Nephron progenitor cell (in vitro differentiated cells): ENCODE measurements around the gene NEK2.
A peak's percentile ranks its signal among the peaks of the same experiment; 100 is the strongest.

ENCODE experiments used
- DNase-seq: peaks from one replicate; pipeline ENCODE4 v3.0.0; 2021
- H3K27ac Mint-ChIP-seq: 2 replicates; pipeline ENCODE4 v1.8.0; 2021; ENCODE audit warnings: mild to moderate bottlenecking, moderate library complexity, mixed read lengths
- H3K27me3 Mint-ChIP-seq: 2 replicates; pipeline ENCODE4 v1.8.0; 2021; ENCODE audit warnings: mild to moderate bottlenecking, low read depth, mixed read lengths; ENCODE audit not compliant: poor library complexity
- H3K36me3 Mint-ChIP-seq: 2 replicates; pipeline ENCODE4 v1.8.0; 2021; ENCODE audit warnings: low read depth, mixed read lengths
- H3K4me1 Mint-ChIP-seq: 2 replicates; pipeline ENCODE4 v1.8.0; 2021; ENCODE audit warnings: mixed read lengths
- H3K4me3 Mint-ChIP-seq: 2 replicates; pipeline ENCODE4 v1.8.0; 2021; ENCODE audit warnings: mild to moderate bottlenecking, moderate library complexity, mixed read lengths
- H3K9me3 Mint-ChIP-seq: 2 replicates; pipeline ENCODE4 v1.8.0; 2021; ENCODE audit warnings: mild to moderate bottlenecking, moderate library complexity, mixed read lengths
- CTCF ChIP-seq: fragments of 200-600 bp; sonication (generic); IDR thresholded peaks from 2 replicates; pipeline ENCODE4 v1.5.0; 2021; ENCODE audit warnings: antibody characterized with exemption

Gene NEK2

DNA sequence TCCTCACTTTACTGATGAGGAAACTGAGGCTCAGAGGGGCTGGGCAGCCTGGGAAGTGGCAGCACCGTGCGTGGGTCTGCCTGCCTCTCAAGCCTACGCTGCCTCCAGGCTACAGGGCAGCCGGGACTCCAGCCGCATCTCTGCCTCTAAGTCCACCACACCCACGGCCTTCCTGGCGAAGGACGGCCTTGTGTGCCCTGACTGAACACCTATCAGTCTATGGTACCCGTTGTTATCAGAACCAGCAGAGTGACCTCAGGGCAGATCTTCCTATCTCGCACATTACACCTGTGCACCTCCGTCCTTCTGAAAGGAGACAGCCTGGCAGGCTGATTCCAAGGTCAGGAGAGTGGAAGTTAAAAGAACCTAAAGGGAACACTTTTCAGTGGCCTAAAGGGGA, 60.8 kb downstream of the NEK2 start:
- DNase-seq: no peak
- Mint-ChIP-seq H3K27me3 (peaks cover 18% of the 10 kb centered on the region), H3K4me3 (no peak overlapping the region), H3K4me1 (peaks cover 36% of the 10 kb centered on the region), H3K36me3 (no peaks in the 10 kb centered on the region), H3K27ac (no peak overlapping the region), H3K9me3 (no peaks in the 10 kb centered on the region)
- no peak for TF ChIP-seq CTCF

DNA sequence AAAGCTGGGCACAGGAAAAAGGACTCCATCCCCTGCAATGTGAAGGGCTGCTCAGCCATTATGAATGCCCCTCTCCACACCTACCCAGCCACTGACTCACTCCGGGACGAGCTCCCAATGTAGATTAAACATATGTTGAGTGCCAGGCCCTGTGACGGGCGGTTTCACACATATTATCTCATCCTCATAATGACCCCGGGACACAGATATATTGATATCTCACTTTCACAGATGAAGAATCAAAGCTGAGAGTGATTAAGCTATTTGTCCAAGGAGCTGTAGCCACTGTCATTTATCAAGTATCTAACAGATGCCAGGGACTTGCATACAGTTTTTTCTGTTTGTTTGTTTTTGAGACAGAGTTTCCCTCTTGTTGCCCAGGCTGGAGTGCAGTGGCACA, 61.5 kb downstream of the NEK2 start:
- no peaks in the 10 kb centered on the region for H3K36me3 Mint-ChIP-seq
- no peak for TF ChIP-seq CTCF
- H3K9me3 Mint-ChIP-seq: no peaks in the 10 kb centered on the region
- DNase-seq: no peak
- peak overlapping the region; percentile 82 for H3K27ac Mint-ChIP-seq
- peaks cover 21% of the 10 kb centered on the region for H3K27me3 Mint-ChIP-seq
- no peak overlapping the region for H3K4me3 Mint-ChIP-seq
- peaks cover 43% of the 10 kb centered on the region for H3K4me1 Mint-ChIP-seq

DNA sequence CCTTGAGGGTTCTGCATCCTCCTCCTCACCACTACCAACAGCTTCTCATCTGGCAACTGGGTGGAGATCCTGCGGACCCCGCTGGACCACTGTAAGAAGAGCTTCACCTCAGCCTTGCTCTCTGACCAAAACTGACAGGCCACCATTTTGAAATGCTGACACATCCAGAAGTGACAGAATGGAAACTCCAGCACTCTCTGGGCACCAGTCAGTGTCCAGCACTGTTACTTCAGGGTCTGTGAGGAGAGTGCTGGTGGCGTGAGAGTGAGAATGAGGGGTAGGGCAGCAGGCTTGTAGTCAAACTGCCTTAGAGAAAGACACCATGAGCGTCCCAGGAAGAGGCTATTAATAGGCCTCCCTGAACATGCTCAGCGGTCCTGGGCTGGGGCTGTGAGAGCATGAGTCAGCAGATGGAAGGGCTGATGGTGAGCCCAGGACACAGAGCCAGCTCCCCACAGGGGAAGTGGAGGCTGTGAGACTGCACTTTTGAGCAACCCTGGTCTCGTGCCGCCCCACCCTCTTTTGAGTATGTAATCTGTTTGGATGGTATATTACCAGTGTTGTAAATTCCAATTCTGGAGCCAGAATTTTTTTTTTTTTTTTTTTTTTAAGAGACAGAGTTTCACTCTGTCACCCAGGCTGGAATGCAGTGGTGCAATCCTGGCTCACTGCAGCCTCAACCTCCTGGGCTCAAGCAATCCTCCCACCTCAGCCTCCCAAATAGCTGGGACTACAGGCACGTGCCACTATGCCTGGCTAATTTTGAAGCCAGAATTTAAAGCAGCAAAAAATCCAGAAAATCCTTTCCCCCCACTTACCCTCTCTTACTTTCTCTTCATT, 62.1 kb downstream of the NEK2 start:
- no peak for TF ChIP-seq CTCF
- DNase-seq: no peak

DNA sequence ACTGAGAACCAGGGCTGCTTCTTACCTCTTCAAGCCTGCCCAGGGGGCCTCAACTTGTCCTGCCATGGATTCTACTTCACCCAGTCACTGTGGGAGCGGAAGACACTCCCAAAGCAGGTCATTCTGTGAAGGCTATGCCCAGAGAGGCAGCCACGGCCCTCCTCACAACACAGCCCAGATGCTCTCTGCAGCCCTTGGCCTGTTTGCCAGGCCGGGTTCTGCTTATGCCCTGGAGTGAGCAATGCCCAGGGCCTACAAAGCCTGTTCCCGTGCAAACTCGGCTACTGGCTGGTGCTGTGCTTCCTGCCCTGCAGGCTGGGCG, 62.7 kb downstream of the NEK2 start:
- DNase-seq: no peak
- Mint-ChIP-seq H3K36me3 (no peaks in the 10 kb centered on the region), H3K27me3 (peaks cover 23% of the 10 kb centered on the region), H3K9me3 (no peaks in the 10 kb centered on the region), H3K27ac (no peak overlapping the region), H3K4me3 (no peak overlapping the region), H3K4me1 (peaks cover 47% of the 10 kb centered on the region)
- TF ChIP-seq CTCF: no peak

More for the DNA sequence above, 62.1 kb downstream of the NEK2 start:
- no peaks in the 10 kb centered on the region for H3K9me3 Mint-ChIP-seq
- H3K36me3 Mint-ChIP-seq: no peaks in the 10 kb centered on the region
- H3K4me1 Mint-ChIP-seq: peaks cover 43% of the 10 kb centered on the region
- H3K4me3 Mint-ChIP-seq: no peak overlapping the region
- H3K27ac Mint-ChIP-seq: peak overlapping the region; percentile 82
- peaks cover 21% of the 10 kb centered on the region for H3K27me3 Mint-ChIP-seq
